H1 (cell line): ENCODE results near the gene ABHD11. TPM values are rescaled to one million over a fixed set of nuclear protein-coding genes. Genes with fewer than 3 reads are reported as not detected.

Experiments used
- CTCF ChIA-PET: fragments of 300-600 bp; sonication (Branson Sonifier 250); formaldehyde crosslinking; loops from one replicate; lab custom pipeline; 2021; ENCODE audit not compliant: partially characterized antibody; lab: Charles Lee
- POLR2A ChIA-PET: fragments of 300-600 bp; sonication (Branson Sonifier 250); formaldehyde crosslinking; loops from one replicate; lab custom pipeline; 2021; ENCODE audit warnings: inconsistent platforms; ENCODE audit not compliant: partially characterized antibody; lab: Charles Lee
- DNase-seq, 2 experiments: peaks; one replicate each; pipeline versions ENCODE4 v3.0.0 to v3.0.0-alpha.2; 2010 to 2022; ENCODE audit warnings: low spot score in 2 of 2, low read depth in 1 of 2, mixed read lengths in 1 of 2
- FAIRE-seq: peaks from 2 replicates; lab custom pipeline; 2011; peaks lifted over from hg19 to GRCh38; lab: Jason Lieb, UNC
- H2AFZ ChIP-seq: 2 replicates; pipeline ENCODE4 v1.8.1; 2012; ENCODE audit warnings: low read length, inconsistent platforms
- H2AK5ac ChIP-seq: 2 replicates; pipeline ENCODE4 v1.6.1; 2013; ENCODE audit warnings: low read depth, low read length
- H2BK120ac ChIP-seq: replicated peaks from 2 replicates; pipeline ENCODE3; 2013; ENCODE audit warnings: low read depth, low read length, inconsistent platforms
- H2BK12ac ChIP-seq: 2 replicates; pipeline ENCODE4 v1.6.1; 2013; ENCODE audit warnings: low read depth, low read length
- H2BK15ac ChIP-seq: 2 replicates; pipeline ENCODE4 v1.6.1; 2013; ENCODE audit warnings: low read length
- H2BK20ac ChIP-seq: 2 replicates; pipeline ENCODE4 v1.6.1; 2013; ENCODE audit warnings: low read length
- H2BK5ac ChIP-seq: 2 replicates; pipeline ENCODE4 v1.6.1; 2013; ENCODE audit warnings: low read depth, low read length
- H3K14ac ChIP-seq: 2 replicates; pipeline ENCODE4 v1.6.1; 2013; ENCODE audit warnings: inconsistent platforms; ENCODE audit not compliant: insufficient read length
- H3K18ac ChIP-seq: 2 replicates; pipeline ENCODE4 v1.6.1; 2013; ENCODE audit warnings: low read length; ENCODE audit errors: extremely low read depth
- H3K23ac ChIP-seq: 2 replicates; pipeline ENCODE4 v1.6.1; 2013; ENCODE audit warnings: inconsistent platforms; ENCODE audit not compliant: insufficient read length
- H3K23me2 ChIP-seq: 2 replicates; pipeline ENCODE4 v1.6.1; 2013; ENCODE audit warnings: low read depth, low read length
- H3K27ac ChIP-seq: 2 replicates; pipeline ENCODE4 v1.6.1; 2011; ENCODE audit warnings: low read depth, low read length, inconsistent platforms
- H3K27me3 ChIP-seq, 4 experiments: replicated peaks in 1 of 4; 1 replicate in 1 of 4; 2 replicates in 3 of 4; pipeline versions ENCODE4 v1.6.1 to v1.8.1; 2011 to 2013; ENCODE audit warnings: low read length in 3 of 4, mild to moderate bottlenecking in 3 of 4, inconsistent platforms in 2 of 4, mixed read lengths in 2 of 4, moderate library complexity in 1 of 4; ENCODE audit not compliant: control insufficient read depth in 3 of 4, insufficient read depth in 3 of 4; ENCODE audit errors: extremely low read depth in 1 of 4
- H3K36me3 ChIP-seq, 4 experiments: 2 replicates each; pipeline versions ENCODE4 v1.6.1 to v1.8.1; 2011 to 2013; ENCODE audit warnings: mild to moderate bottlenecking in 4 of 4, low read length in 3 of 4, moderate library complexity in 2 of 4, control low read depth in 1 of 4, inconsistent platforms in 1 of 4; ENCODE audit not compliant: insufficient read depth in 4 of 4, control insufficient read depth in 2 of 4
- H3K4ac ChIP-seq: replicated peaks from 2 replicates; pipeline ENCODE3; 2013; ENCODE audit warnings: low read length, low read depth, mixed read lengths, inconsistent platforms; ENCODE audit not compliant: insufficient read length
- H3K4me1 ChIP-seq, 4 experiments: replicated peaks in 1 of 4; 1 replicate in 1 of 4; 2 replicates in 3 of 4; pipeline versions ENCODE4 v1.6.1 to v1.8.1; 2011 to 2013; ENCODE audit warnings: low read length in 3 of 4, inconsistent platforms in 2 of 4, mixed read lengths in 1 of 4; ENCODE audit not compliant: insufficient read depth in 4 of 4, control insufficient read depth in 3 of 4
- H3K4me2 ChIP-seq, 2 experiments: 2 replicates each; pipeline versions ENCODE4 v1.6.1 to v1.8.1; 2011 to 2013; ENCODE audit warnings: low read depth in 2 of 2, low read length in 2 of 2, control low read depth in 1 of 2, inconsistent platforms in 1 of 2, mild to moderate bottlenecking in 1 of 2; ENCODE audit not compliant: insufficient read depth in 1 of 2
- H3K4me3 ChIP-seq, 4 experiments: fragments of 200-600, 300-600 bp in 1 of 4; sonication (generic), shearing (Covaris generic), sonication (Bioruptor Twin) in 1 of 4; 2 replicates each; pipeline versions ENCODE4 v1.5.1 to v1.8.1; 2011 to 2016; ENCODE audit warnings: low read length in 4 of 4, low read depth in 3 of 4, control low read depth in 2 of 4, inconsistent platforms in 2 of 4, mild to moderate bottlenecking in 2 of 4, mixed read lengths in 1 of 4, moderate library complexity in 1 of 4; ENCODE audit not compliant: insufficient read depth in 2 of 4; ENCODE audit errors: extremely low read depth in 1 of 4
- H3K56ac ChIP-seq: replicated peaks from 2 replicates; pipeline ENCODE3; 2013; ENCODE audit warnings: low read depth, mild to moderate bottlenecking, mixed read lengths, low read length, inconsistent platforms; ENCODE audit not compliant: insufficient read length
- H3K79me1 ChIP-seq: 2 replicates; pipeline ENCODE4 v1.6.1; 2013; ENCODE audit warnings: low read depth, low read length, control low read depth
- H3K79me2 ChIP-seq, 2 experiments: 2 replicates each; pipeline versions ENCODE4 v1.6.1 to v1.8.1; 2012 to 2013; ENCODE audit warnings: low read length in 2 of 2, mild to moderate bottlenecking in 2 of 2, inconsistent platforms in 1 of 2; ENCODE audit not compliant: insufficient read depth in 2 of 2, control insufficient read depth in 1 of 2
- H3K9ac ChIP-seq, 4 experiments: replicated peaks in 1 of 4; 1 replicate in 1 of 4; 2 replicates in 3 of 4; pipeline versions ENCODE4 v1.6.1 to v1.8.1; 2011 to 2013; ENCODE audit warnings: low read depth in 3 of 4, low read length in 3 of 4, control low read depth in 2 of 4, mild to moderate bottlenecking in 2 of 4, moderate library complexity in 2 of 4, inconsistent platforms in 1 of 4; ENCODE audit errors: extremely low read depth in 1 of 4
- H3K9me3 ChIP-seq, 2 experiments: 2 replicates each; pipeline versions ENCODE4 v1.6.1 to v1.8.1; 2012 to 2013; ENCODE audit warnings: mild to moderate bottlenecking in 2 of 2, moderate library complexity in 2 of 2, control low read depth in 1 of 2, inconsistent platforms in 1 of 2, low read depth in 1 of 2, low read length in 1 of 2, mixed read lengths in 1 of 2; ENCODE audit not compliant: insufficient read depth in 2 of 2
- H4K20me1 ChIP-seq, 2 experiments: replicated peaks in 1 of 2; 2 replicates each; pipeline versions ENCODE3 to v1.8.1; 2011 to 2013; ENCODE audit warnings: inconsistent platforms in 2 of 2, low read length in 2 of 2, mild to moderate bottlenecking in 1 of 2; ENCODE audit not compliant: insufficient read depth in 2 of 2, control insufficient read depth in 1 of 2
- H4K5ac ChIP-seq: 2 replicates; pipeline ENCODE4 v1.6.1; 2013; ENCODE audit warnings: low read length, low read depth, mixed read lengths, inconsistent platforms; ENCODE audit not compliant: insufficient read length
- H4K8ac ChIP-seq: 2 replicates; pipeline ENCODE4 v1.8.0; 2013; ENCODE audit warnings: mild to moderate bottlenecking, moderate library complexity, low read length, inconsistent platforms; ENCODE audit not compliant: insufficient read depth; ENCODE audit errors: extremely low read depth
- H4K91ac ChIP-seq: replicated peaks from 2 replicates; pipeline ENCODE3; 2013; ENCODE audit warnings: low read length, mixed read lengths, inconsistent platforms; ENCODE audit not compliant: insufficient read length
- SUZ12 ChIP-seq: fragments of 200-600 bp; sonication (generic); IDR thresholded peaks from 2 replicates; pipeline ENCODE4 v1.6.1; 2012; ENCODE audit warnings: mild to moderate bottlenecking, inconsistent platforms, low read length, moderate library complexity, mixed read lengths
- WGBS, 2 experiments: shearing (Covaris generic) in 1 of 2; methylation state at CpG; one replicate each; pipeline versions ENCODE4 v1.1.6 to v1.1.7; 2013 to 2015; ENCODE audit warnings: low lambda C conversion rate in 2 of 2, mixed read lengths in 2 of 2, inconsistent platforms in 1 of 2, low coverage in 1 of 2, missing lambda C conversion rate in 1 of 2; ENCODE audit not compliant: insufficient replicate concordance in 2 of 2, insufficient coverage in 1 of 2, insufficient read length in 1 of 2; ENCODE audit errors: extremely low coverage in 1 of 2, missing lambda C conversion rate in 1 of 2; 5-methylcytosine and 5-hydroxymethylcytosine counted together
- polyA plus RNA-seq, 7 experiments: library from polyadenylated mRNA; depleted of rRNA in 3 of 7; stranded (reverse) in 5 of 7; unstranded in 2 of 7; fragments of >200 nt in 5 of 7; fragments of 200-250 nt in 2 of 7; gene quantifications; 1 replicate in 5 of 7; 2 replicates in 1 of 7; 4 replicates in 1 of 7; pipeline versions ENCODE4 v1.2.1 to v1.2.3, GENCODE V29; 2011 to 2013; ENCODE audit warnings: missing spikeins in 2 of 7, mixed read lengths in 2 of 7
- total RNA-seq: library from RNA; stranded (reverse); fragmentation: NEBNext Ultra II Directional; extraction: Animal tissue kit (Norgen Biotek cat#: 25700); gene quantifications from 2 replicates; pipeline ENCODE4 v1.2.1, GENCODE V29; 2021

ABHD11 gene
- total and polyA plus RNA-seq, 2 of the 8 experiments (the other 6 are each of a cell fraction or from before 2014, with no cell fraction given): 19.8 to 42.2 TPM

DNA sequence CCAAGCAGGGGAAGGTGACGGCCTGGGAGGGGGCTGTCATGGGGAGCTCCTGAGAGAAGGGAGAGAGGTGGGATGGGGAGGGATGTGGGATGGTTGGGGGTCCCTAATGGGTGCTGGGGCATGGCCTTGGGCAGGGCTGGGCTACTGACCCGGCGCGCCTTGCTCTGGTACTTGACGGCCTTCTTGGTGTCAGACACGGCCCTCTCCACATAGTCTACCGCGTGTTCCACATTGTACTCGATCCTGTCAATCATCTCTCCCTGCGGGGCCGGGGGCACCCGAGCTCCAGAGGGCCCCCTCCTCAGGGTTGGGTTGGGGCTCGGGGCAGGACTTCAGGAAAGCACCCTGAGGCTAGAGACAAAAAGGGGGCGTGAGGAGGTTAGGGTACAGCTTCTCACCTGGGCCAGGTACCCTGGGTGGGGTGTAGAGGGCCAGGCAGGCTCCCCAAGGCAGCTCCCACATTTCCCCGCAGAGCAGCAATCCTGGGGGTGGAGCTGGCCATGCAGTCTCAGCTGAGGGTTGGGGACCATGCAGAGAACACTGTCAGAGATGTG, 37.9 kb downstream of the ABHD11 start:
- DNase-seq (no peak), FAIRE-seq (no peak)
- Histone ChIP-seq H3K14ac (no peak overlapping the region), H3K23me2 (peaks cover 2% of the 10 kb centered on the region; the same call in 1 of the 2 replicates), H3K23ac (no peak overlapping the region), H3K4me3 (no peak overlapping the region), H3K9ac (no peak overlapping the region), H2AK5ac (no peak overlapping the region), H2BK5ac (no peak overlapping the region), H3K4me2 (no peak overlapping the region), H4K20me1 (peaks cover 6 to 18% of the 10 kb centered on the region in 2 experiments), H3K18ac (no peak overlapping the region), H4K5ac (no peak overlapping the region), H2AFZ (no peak overlapping the region), H3K36me3 (peaks cover 6 to 24% (median 10%) of the 10 kb centered on the region in 4 experiments; a peak in 5 of 8 replicates), H3K9me3 (no peaks in the 10 kb centered on the region), H2BK15ac (no peak overlapping the region), H3K4me1 (peaks cover 0 to 16% (median 13%) of the 10 kb centered on the region in 4 experiments; a peak in 6 of 7 replicates), H3K79me2 (no peaks in the 10 kb centered on the region), H3K27ac (no peak overlapping the region), H4K8ac (no peak overlapping the region), H2BK120ac (no peak overlapping the region), H3K79me1 (no peaks in the 10 kb centered on the region), H4K91ac (no peak overlapping the region), H3K27me3 (no peaks in the 10 kb centered on the region; a peak in 1 of 7 replicates), H2BK20ac (no peak overlapping the region), H3K4ac (no peak overlapping the region), H2BK12ac (no peak overlapping the region), H3K56ac (no peak overlapping the region)
- whole genome bisulfite sequencing, 2 experiments: 84% methylated on average over 15 of the region's 15 CpGs; no CpG with 5 or more reads in 1 of the 2 experiments
- POLR2A ChIA-PET: interaction anchor here (0.6 to 4.9 kb wide), 8 partner anchors 9 to 179 kb away, joined by 3 to 37 read pairs (median 4); partner anchors contain the start of gene BAZ1B
- TF ChIP-seq SUZ12: no peak
- CTCF ChIA-PET: interaction anchor here (0.7 to 9.7 kb wide), 33 partner anchors 9 to 153 kb away, joined by 3 to 130 read pairs (median 4); partner anchors contain the start of gene STX1A
